H1 (cell line): ENCODE data around the gene SLC16A11. TPM values are rescaled to one million over a fixed set of nuclear protein-coding genes. Genes with fewer than 3 reads are reported as not detected.
"Not testable (repeated sequence)": the region's sequence is repeated elsewhere in the genome, so short reads cannot be mapped to it uniquely, and the experiment has no call there.

Source experiments
- CTCF ChIA-PET: fragments of 300-600 bp; sonication (Branson Sonifier 250); formaldehyde crosslinking; loops from one replicate; lab custom pipeline; 2021; ENCODE audit not compliant: partially characterized antibody; lab: Charles Lee
- POLR2A ChIA-PET: fragments of 300-600 bp; sonication (Branson Sonifier 250); formaldehyde crosslinking; loops from one replicate; lab custom pipeline; 2021; ENCODE audit warnings: inconsistent platforms; ENCODE audit not compliant: partially characterized antibody; lab: Charles Lee
- DNase-seq, 2 experiments: peaks; one replicate each; pipeline versions ENCODE4 v3.0.0 to v3.0.0-alpha.2; 2010 to 2022; ENCODE audit warnings: low spot score in 2 of 2, low read depth in 1 of 2, mixed read lengths in 1 of 2
- FAIRE-seq: peaks from 2 replicates; lab custom pipeline; 2011; peaks lifted over from hg19 to GRCh38; lab: Jason Lieb, UNC
- H2AFZ ChIP-seq: 2 replicates; pipeline ENCODE4 v1.8.1; 2012; ENCODE audit warnings: low read length, inconsistent platforms
- H2AK5ac ChIP-seq: 2 replicates; pipeline ENCODE4 v1.6.1; 2013; ENCODE audit warnings: low read depth, low read length
- H2BK120ac ChIP-seq: replicated peaks from 2 replicates; pipeline ENCODE3; 2013; ENCODE audit warnings: low read depth, low read length, inconsistent platforms
- H2BK12ac ChIP-seq: 2 replicates; pipeline ENCODE4 v1.6.1; 2013; ENCODE audit warnings: low read depth, low read length
- H2BK15ac ChIP-seq: 2 replicates; pipeline ENCODE4 v1.6.1; 2013; ENCODE audit warnings: low read length
- H2BK20ac ChIP-seq: 2 replicates; pipeline ENCODE4 v1.6.1; 2013; ENCODE audit warnings: low read length
- H2BK5ac ChIP-seq: 2 replicates; pipeline ENCODE4 v1.6.1; 2013; ENCODE audit warnings: low read depth, low read length
- H3K14ac ChIP-seq: 2 replicates; pipeline ENCODE4 v1.6.1; 2013; ENCODE audit warnings: inconsistent platforms; ENCODE audit not compliant: insufficient read length
- H3K18ac ChIP-seq: 2 replicates; pipeline ENCODE4 v1.6.1; 2013; ENCODE audit warnings: low read length; ENCODE audit errors: extremely low read depth
- H3K23ac ChIP-seq: 2 replicates; pipeline ENCODE4 v1.6.1; 2013; ENCODE audit warnings: inconsistent platforms; ENCODE audit not compliant: insufficient read length
- H3K23me2 ChIP-seq: 2 replicates; pipeline ENCODE4 v1.6.1; 2013; ENCODE audit warnings: low read depth, low read length
- H3K27ac ChIP-seq: 2 replicates; pipeline ENCODE4 v1.6.1; 2011; ENCODE audit warnings: low read depth, low read length, inconsistent platforms
- H3K27me3 ChIP-seq, 4 experiments: replicated peaks in 1 of 4; 1 replicate in 1 of 4; 2 replicates in 3 of 4; pipeline versions ENCODE4 v1.6.1 to v1.8.1; 2011 to 2013; ENCODE audit warnings: low read length in 3 of 4, mild to moderate bottlenecking in 3 of 4, inconsistent platforms in 2 of 4, mixed read lengths in 2 of 4, moderate library complexity in 1 of 4; ENCODE audit not compliant: control insufficient read depth in 3 of 4, insufficient read depth in 3 of 4; ENCODE audit errors: extremely low read depth in 1 of 4
- H3K36me3 ChIP-seq, 4 experiments: 2 replicates each; pipeline versions ENCODE4 v1.6.1 to v1.8.1; 2011 to 2013; ENCODE audit warnings: mild to moderate bottlenecking in 4 of 4, low read length in 3 of 4, moderate library complexity in 2 of 4, control low read depth in 1 of 4, inconsistent platforms in 1 of 4; ENCODE audit not compliant: insufficient read depth in 4 of 4, control insufficient read depth in 2 of 4
- H3K4ac ChIP-seq: replicated peaks from 2 replicates; pipeline ENCODE3; 2013; ENCODE audit warnings: low read length, low read depth, mixed read lengths, inconsistent platforms; ENCODE audit not compliant: insufficient read length
- H3K4me1 ChIP-seq, 4 experiments: replicated peaks in 1 of 4; 1 replicate in 1 of 4; 2 replicates in 3 of 4; pipeline versions ENCODE4 v1.6.1 to v1.8.1; 2011 to 2013; ENCODE audit warnings: low read length in 3 of 4, inconsistent platforms in 2 of 4, mixed read lengths in 1 of 4; ENCODE audit not compliant: insufficient read depth in 4 of 4, control insufficient read depth in 3 of 4
- H3K4me2 ChIP-seq, 2 experiments: 2 replicates each; pipeline versions ENCODE4 v1.6.1 to v1.8.1; 2011 to 2013; ENCODE audit warnings: low read depth in 2 of 2, low read length in 2 of 2, control low read depth in 1 of 2, inconsistent platforms in 1 of 2, mild to moderate bottlenecking in 1 of 2; ENCODE audit not compliant: insufficient read depth in 1 of 2
- H3K4me3 ChIP-seq, 4 experiments: fragments of 200-600, 300-600 bp in 1 of 4; sonication (generic), shearing (Covaris generic), sonication (Bioruptor Twin) in 1 of 4; 2 replicates each; pipeline versions ENCODE4 v1.5.1 to v1.8.1; 2011 to 2016; ENCODE audit warnings: low read length in 4 of 4, low read depth in 3 of 4, control low read depth in 2 of 4, inconsistent platforms in 2 of 4, mild to moderate bottlenecking in 2 of 4, mixed read lengths in 1 of 4, moderate library complexity in 1 of 4; ENCODE audit not compliant: insufficient read depth in 2 of 4; ENCODE audit errors: extremely low read depth in 1 of 4
- H3K56ac ChIP-seq: replicated peaks from 2 replicates; pipeline ENCODE3; 2013; ENCODE audit warnings: low read depth, mild to moderate bottlenecking, mixed read lengths, low read length, inconsistent platforms; ENCODE audit not compliant: insufficient read length
- H3K79me1 ChIP-seq: 2 replicates; pipeline ENCODE4 v1.6.1; 2013; ENCODE audit warnings: low read depth, low read length, control low read depth
- H3K79me2 ChIP-seq, 2 experiments: 2 replicates each; pipeline versions ENCODE4 v1.6.1 to v1.8.1; 2012 to 2013; ENCODE audit warnings: low read length in 2 of 2, mild to moderate bottlenecking in 2 of 2, inconsistent platforms in 1 of 2; ENCODE audit not compliant: insufficient read depth in 2 of 2, control insufficient read depth in 1 of 2
- H3K9ac ChIP-seq, 4 experiments: replicated peaks in 1 of 4; 1 replicate in 1 of 4; 2 replicates in 3 of 4; pipeline versions ENCODE4 v1.6.1 to v1.8.1; 2011 to 2013; ENCODE audit warnings: low read depth in 3 of 4, low read length in 3 of 4, control low read depth in 2 of 4, mild to moderate bottlenecking in 2 of 4, moderate library complexity in 2 of 4, inconsistent platforms in 1 of 4; ENCODE audit errors: extremely low read depth in 1 of 4
- H3K9me3 ChIP-seq, 2 experiments: 2 replicates each; pipeline versions ENCODE4 v1.6.1 to v1.8.1; 2012 to 2013; ENCODE audit warnings: mild to moderate bottlenecking in 2 of 2, moderate library complexity in 2 of 2, control low read depth in 1 of 2, inconsistent platforms in 1 of 2, low read depth in 1 of 2, low read length in 1 of 2, mixed read lengths in 1 of 2; ENCODE audit not compliant: insufficient read depth in 2 of 2
- H4K20me1 ChIP-seq, 2 experiments: replicated peaks in 1 of 2; 2 replicates each; pipeline versions ENCODE3 to v1.8.1; 2011 to 2013; ENCODE audit warnings: inconsistent platforms in 2 of 2, low read length in 2 of 2, mild to moderate bottlenecking in 1 of 2; ENCODE audit not compliant: insufficient read depth in 2 of 2, control insufficient read depth in 1 of 2
- H4K5ac ChIP-seq: 2 replicates; pipeline ENCODE4 v1.6.1; 2013; ENCODE audit warnings: low read length, low read depth, mixed read lengths, inconsistent platforms; ENCODE audit not compliant: insufficient read length
- H4K8ac ChIP-seq: 2 replicates; pipeline ENCODE4 v1.8.0; 2013; ENCODE audit warnings: mild to moderate bottlenecking, moderate library complexity, low read length, inconsistent platforms; ENCODE audit not compliant: insufficient read depth; ENCODE audit errors: extremely low read depth
- H4K91ac ChIP-seq: replicated peaks from 2 replicates; pipeline ENCODE3; 2013; ENCODE audit warnings: low read length, mixed read lengths, inconsistent platforms; ENCODE audit not compliant: insufficient read length
- WGBS, 2 experiments: shearing (Covaris generic) in 1 of 2; methylation state at CpG; one replicate each; pipeline versions ENCODE4 v1.1.6 to v1.1.7; 2013 to 2015; ENCODE audit warnings: low lambda C conversion rate in 2 of 2, mixed read lengths in 2 of 2, inconsistent platforms in 1 of 2, low coverage in 1 of 2, missing lambda C conversion rate in 1 of 2; ENCODE audit not compliant: insufficient replicate concordance in 2 of 2, insufficient coverage in 1 of 2, insufficient read length in 1 of 2; ENCODE audit errors: extremely low coverage in 1 of 2, missing lambda C conversion rate in 1 of 2; 5-methylcytosine and 5-hydroxymethylcytosine counted together
- microRNA counts: library from miRNA; unstranded; fragments of <30 nt; microRNA quantifications from one replicate; lab custom pipeline; 2015
- polyA plus RNA-seq, 7 experiments: library from polyadenylated mRNA; depleted of rRNA in 3 of 7; stranded (reverse) in 5 of 7; unstranded in 2 of 7; fragments of >200 nt in 5 of 7; fragments of 200-250 nt in 2 of 7; gene quantifications; 1 replicate in 5 of 7; 2 replicates in 1 of 7; 4 replicates in 1 of 7; pipeline versions ENCODE4 v1.2.1 to v1.2.3, GENCODE V29; 2011 to 2013; ENCODE audit warnings: missing spikeins in 2 of 7, mixed read lengths in 2 of 7
- small RNA-seq: library from polyadenylated mRNA; stranded (forward); fragments of <200 nt; extraction: miRNeasy Mini kit (QIAGEN cat#:217004); gene quantifications from one replicate; pipeline ENCODE3, GENCODE V24; 2013; ENCODE audit not compliant: insufficient read depth
- total RNA-seq: library from RNA; stranded (reverse); fragmentation: NEBNext Ultra II Directional; extraction: Animal tissue kit (Norgen Biotek cat#: 25700); gene quantifications from 2 replicates; pipeline ENCODE4 v1.2.1, GENCODE V29; 2021

The SLC16A11 gene
- total and polyA plus RNA-seq, 2 of the 8 experiments (the other 6 are each of a cell fraction or from before 2014, with no cell fraction given), result 0.35 to 0.39 TPM

GRCh38 chr17:6993613-6994056 is 50.3 kb downstream of the SLC16A11 start:
- H3K18ac ChIP-seq, FAIRE-seq, H2BK20ac ChIP-seq, H3K23ac ChIP-seq, H3K56ac ChIP-seq, H3K9ac ChIP-seq, H3K4me1 ChIP-seq, H2BK120ac ChIP-seq, H3K79me1 ChIP-seq, POLR2A ChIA-PET, H2BK15ac ChIP-seq, H4K8ac ChIP-seq, H3K79me2 ChIP-seq, H2BK12ac ChIP-seq, DNase-seq, H4K20me1 ChIP-seq, H2AK5ac ChIP-seq, H4K5ac ChIP-seq, H3K36me3 ChIP-seq, H3K9me3 ChIP-seq, H3K4me3 ChIP-seq, H3K4ac ChIP-seq, H2AFZ ChIP-seq, H3K4me2 ChIP-seq, H3K27ac ChIP-seq, H3K14ac ChIP-seq, H2BK5ac ChIP-seq, H4K91ac ChIP-seq: not testable (repeated sequence)
- H3K23me2 ChIP-seq, result peaks cover 10% of the 10 kb centered on the region; the same call in 1 of the 2 replicates
- 86% methylated on average over 5 of the region's 5 CpGs; no CpG with 5 or more reads in 1 of the 2 experiments for WGBS, 2 experiments
- CTCF ChIA-PET, result interaction anchor here (1.2 to 1.4 kb wide), 4 partner anchors 9 to 99 kb away, joined by 3 to 6 read pairs (median 4); no protein-coding TSS in a partner anchor
- peaks cover 2 to 39% (median 25%) of the 10 kb centered on the region in 4 experiments for H3K27me3 ChIP-seq

MicroRNA genes within 50 kb of the gene (microRNA counts, 767-probe panel; counts per million panel counts)
- microRNA hsa-miR-195-5p (lab: Ali Mortazavi, UCI), result 879 counts per million, percentile 95 among the panel's probes with 10 or more counts
- 879 counts per million, percentile 95 among the panel's probes with 10 or more counts for microRNA hsa-miR-497-5p (lab: Ali Mortazavi, UCI)

Small RNA genes lying within 50 kb of the gene (small RNA-seq; reads per million reads assigned to genes)
- not detected for gene AC120057.1

Other genes with a start within 250 kb of the SLC16A11 start
- not detected in 2 replicates for gene TEKT1, start 212.4 kb downstream of the SLC16A11 start, total RNA-seq
- gene TEKT1, start 212.4 kb downstream of the SLC16A11 start, polyA plus RNA-seq (2011; rRNA removed), result not detected in 2 replicates
- 1.4 and 2.0 TPM in 2 replicates for gene ALOX12, start 48.0 kb downstream of the SLC16A11 start, total RNA-seq
- gene ALOX12, start 48.0 kb downstream of the SLC16A11 start, polyA plus RNA-seq (2011; rRNA removed), result 1.3 and 1.4 TPM in 2 replicates
- 149 and 159 TPM in 2 replicates for gene RNASEK, start 31.5 kb downstream of the SLC16A11 start, total RNA-seq
- gene RNASEK, start 31.5 kb downstream of the SLC16A11 start, polyA plus RNA-seq (2011; rRNA removed), result 133 and 147 TPM in 2 replicates
- 7.4 and 8.7 TPM in 2 replicates for gene BCL6B, start 21.0 kb downstream of the SLC16A11 start, total RNA-seq
- 6.6 and 7.0 TPM in 2 replicates for gene BCL6B, start 21.0 kb downstream of the SLC16A11 start, polyA plus RNA-seq (2011; rRNA removed)
- 4.7 and 5.8 TPM in 2 replicates for gene SLC16A13, start 8.1 kb downstream of the SLC16A11 start, total RNA-seq
- gene SLC16A13, start 8.1 kb downstream of the SLC16A11 start, polyA plus RNA-seq (2011; rRNA removed), result 5.4 and 7.7 TPM in 2 replicates
- gene CLEC10A, start 36.2 kb upstream of the SLC16A11 start, total RNA-seq, result not detected in 2 replicates
- gene CLEC10A, start 36.2 kb upstream of the SLC16A11 start, polyA plus RNA-seq (2011; rRNA removed), result 0.17 TPM in 1 of 2 replicates, not detected in the other
- gene ASGR2, start 70.7 kb upstream of the SLC16A11 start, total RNA-seq, result not detected in 2 replicates
- 0.61 and 0.91 TPM in 2 replicates for gene ASGR2, start 70.7 kb upstream of the SLC16A11 start, polyA plus RNA-seq (2011; rRNA removed)
- 8.6 and 10.8 TPM in 2 replicates for gene ASGR1, start 135.3 kb upstream of the SLC16A11 start, total RNA-seq
- 14.5 and 16.1 TPM in 2 replicates for gene ASGR1, start 135.3 kb upstream of the SLC16A11 start, polyA plus RNA-seq (2011; rRNA removed)
- 43.1 and 45.9 TPM in 2 replicates for gene DLG4, start 175.7 kb upstream of the SLC16A11 start, total RNA-seq
- 18.9 and 35.2 TPM in 2 replicates for gene DLG4, start 175.7 kb upstream of the SLC16A11 start, polyA plus RNA-seq (2011; rRNA removed)
- gene ACADVL, start 175.8 kb upstream of the SLC16A11 start, total RNA-seq, result 169 and 181 TPM in 2 replicates
- gene ACADVL, start 175.8 kb upstream of the SLC16A11 start, polyA plus RNA-seq (2011; rRNA removed), result 231 and 317 TPM in 2 replicates
- gene DVL2, start 190.4 kb upstream of the SLC16A11 start, total RNA-seq, result 59.3 and 59.6 TPM in 2 replicates
- 19.0 and 29.7 TPM in 2 replicates for gene DVL2, start 190.4 kb upstream of the SLC16A11 start, polyA plus RNA-seq (2011; rRNA removed)
- 62.8 and 65.1 TPM in 2 replicates for gene PHF23, start 195.4 kb upstream of the SLC16A11 start, total RNA-seq
- 46.5 and 47.5 TPM in 2 replicates for gene PHF23, start 195.4 kb upstream of the SLC16A11 start, polyA plus RNA-seq (2011; rRNA removed)
- 252 and 265 TPM in 2 replicates for gene GABARAP, start 198.4 kb upstream of the SLC16A11 start, total RNA-seq
- gene GABARAP, start 198.4 kb upstream of the SLC16A11 start, polyA plus RNA-seq (2011; rRNA removed), result 351 and 581 TPM in 2 replicates
- gene CTDNEP1, start 207.6 kb upstream of the SLC16A11 start, total RNA-seq, result 120 and 123 TPM in 2 replicates
- 106 and 114 TPM in 2 replicates for gene CTDNEP1, start 207.6 kb upstream of the SLC16A11 start, polyA plus RNA-seq (2011; rRNA removed)
- 75.4 and 78.1 TPM in 2 replicates for gene ELP5, start 208.1 kb upstream of the SLC16A11 start, total RNA-seq
- 107 and 117 TPM in 2 replicates for gene ELP5, start 208.1 kb upstream of the SLC16A11 start, polyA plus RNA-seq (2011; rRNA removed)
- gene CLDN7, start 218.4 kb upstream of the SLC16A11 start, total RNA-seq, result 119 and 129 TPM in 2 replicates
- 118 and 196 TPM in 2 replicates for gene CLDN7, start 218.4 kb upstream of the SLC16A11 start, polyA plus RNA-seq (2011; rRNA removed)
- gene SLC2A4, start 237.6 kb upstream of the SLC16A11 start, total RNA-seq, result 5.7 and 6.4 TPM in 2 replicates
- 6.9 and 10.6 TPM in 2 replicates for gene SLC2A4, start 237.6 kb upstream of the SLC16A11 start, polyA plus RNA-seq (2011; rRNA removed)